CD4-positive, alpha-beta T cell treated with Interleukin-15 for 1 hour (primary cell): ENCODE results near the gene ELL2.
"Not testable (repeated sequence)": the region's sequence is repeated elsewhere in the genome, so short reads cannot be mapped to it uniquely, and the experiment has no call there.

ENCODE experiments used
- DNase-seq: peaks from one replicate; pipeline ENCODE4 v3.0.0-alpha.2; 2020

ELL2 gene

DNA sequence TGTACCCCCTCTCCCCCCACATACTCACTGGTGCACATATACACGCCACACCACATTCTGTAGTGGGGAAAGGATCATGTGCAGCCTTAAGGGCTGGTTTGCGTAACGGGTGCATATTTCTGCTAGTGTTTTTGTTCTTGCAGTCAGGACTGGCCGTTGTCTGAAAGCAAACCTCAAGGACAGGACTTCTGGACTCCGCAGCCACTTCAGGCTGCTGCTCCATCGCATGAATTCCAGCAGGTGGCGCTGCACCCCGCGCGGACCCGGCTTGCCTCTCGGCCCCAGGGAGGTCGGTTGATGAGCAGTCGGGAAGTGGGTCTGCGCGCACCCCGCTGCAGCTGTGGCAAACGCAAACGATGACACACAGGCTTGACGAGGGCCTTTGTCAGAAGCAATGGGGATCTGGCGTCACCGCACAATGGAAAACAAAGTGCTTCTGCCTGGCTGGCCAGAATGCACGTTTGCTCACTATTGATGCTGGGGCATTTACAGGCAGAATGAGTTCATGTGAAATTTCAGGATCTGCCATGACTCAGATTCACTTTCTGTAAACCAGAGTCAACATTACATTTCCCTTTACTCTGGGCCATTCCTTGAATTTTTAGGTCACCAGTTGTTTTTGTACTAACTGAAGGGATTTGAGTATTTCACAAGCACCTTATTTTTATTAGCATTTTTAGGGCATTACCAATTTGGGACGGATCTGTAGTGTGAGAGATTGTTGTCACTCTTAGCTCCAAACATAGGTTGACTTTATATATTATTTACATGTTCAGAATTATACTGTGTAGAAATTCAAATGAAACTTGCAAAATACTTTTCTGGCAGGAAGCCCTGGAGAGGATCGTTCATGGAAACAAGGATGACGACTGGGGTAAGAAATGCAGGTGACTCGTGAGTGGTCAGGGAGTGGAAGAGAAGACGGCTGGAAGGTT, 102.7 kb downstream of the ELL2 start:
- DNase-seq, result peak; percentile 87

DNA sequence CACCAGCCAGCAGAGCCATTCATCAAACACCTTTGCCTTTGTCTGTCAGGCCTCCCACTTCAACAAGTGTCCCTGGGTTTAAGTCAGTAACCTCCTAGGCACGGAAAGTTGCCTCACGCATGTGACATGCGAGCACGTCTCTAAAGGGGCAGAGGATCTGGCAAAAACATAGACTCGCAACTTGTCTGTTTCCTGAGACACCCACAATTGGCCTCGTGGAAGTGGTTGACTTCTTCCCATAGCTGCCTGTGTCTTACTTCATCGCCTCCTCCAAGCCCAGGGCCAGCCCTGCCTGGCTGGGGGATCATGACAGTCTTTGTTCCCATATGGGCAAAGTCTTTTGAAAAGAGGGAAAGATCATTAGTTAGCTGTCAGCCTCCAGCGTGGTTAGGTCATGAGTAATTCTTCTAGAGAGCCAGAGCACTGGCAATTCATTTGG, 103.6 kb downstream of the ELL2 start:
- no peak for DNase-seq

DNA sequence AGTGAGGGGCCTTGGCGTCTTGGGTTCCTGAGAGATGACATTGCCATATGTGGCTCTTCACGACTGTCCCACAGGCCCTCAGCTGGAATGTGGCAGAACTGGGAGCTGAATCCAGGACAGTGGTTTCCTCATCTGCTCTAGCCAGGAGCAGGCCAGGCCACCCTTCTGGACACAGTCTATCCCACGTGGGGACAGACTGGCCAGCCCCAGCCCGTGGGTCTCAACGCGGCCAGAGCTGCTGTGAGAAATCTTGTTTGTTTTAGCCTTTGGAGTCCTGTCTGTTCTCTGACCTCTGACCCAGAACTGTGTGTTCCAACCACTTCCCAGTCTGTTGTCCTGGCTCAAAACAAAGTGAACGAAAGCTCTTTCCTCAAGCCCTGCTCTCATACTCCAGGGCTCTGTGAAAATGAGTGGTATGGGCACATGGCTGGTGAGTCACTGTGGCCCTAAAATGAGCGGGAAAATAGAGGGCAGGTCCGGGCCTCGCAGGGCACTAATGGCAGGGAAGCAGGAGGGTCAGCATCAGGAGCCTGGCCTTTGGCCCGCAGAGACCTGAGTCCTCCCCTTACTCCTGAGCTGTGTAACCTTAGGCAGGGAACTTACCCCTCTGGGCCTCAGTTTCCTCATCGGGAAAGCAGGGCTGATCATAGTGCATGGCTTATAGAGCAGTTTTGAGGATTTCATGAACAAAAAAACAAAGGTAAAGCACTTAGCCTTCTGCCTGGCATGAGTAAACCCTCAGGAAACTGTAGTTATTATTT, 104.3 kb downstream of the ELL2 start:
- no peak for DNase-seq

DNA sequence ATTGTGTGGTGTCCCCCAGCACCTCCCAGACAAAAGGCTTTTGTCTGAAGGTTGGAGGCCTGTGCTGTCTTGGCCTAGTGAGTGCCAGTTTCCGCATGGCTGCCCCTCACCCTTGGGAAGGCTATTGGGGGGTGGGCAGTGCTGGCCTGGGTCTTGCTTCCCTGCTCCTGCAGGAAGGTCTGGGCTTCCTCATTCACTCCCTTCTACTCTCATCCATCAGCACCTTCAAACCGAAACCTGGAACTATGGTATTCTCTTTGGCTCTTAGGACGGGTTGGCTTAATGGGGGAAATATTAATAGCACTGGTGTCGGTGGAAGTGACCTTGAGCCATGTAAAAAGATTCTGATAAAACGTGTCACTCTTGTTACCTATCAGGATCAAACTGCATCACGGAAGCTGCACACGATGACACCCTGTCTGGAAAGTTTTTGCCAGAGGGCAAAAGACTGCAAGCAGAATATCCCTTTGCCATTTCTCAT, 105.1 kb downstream of the ELL2 start:
- no peak for DNase-seq

DNA sequence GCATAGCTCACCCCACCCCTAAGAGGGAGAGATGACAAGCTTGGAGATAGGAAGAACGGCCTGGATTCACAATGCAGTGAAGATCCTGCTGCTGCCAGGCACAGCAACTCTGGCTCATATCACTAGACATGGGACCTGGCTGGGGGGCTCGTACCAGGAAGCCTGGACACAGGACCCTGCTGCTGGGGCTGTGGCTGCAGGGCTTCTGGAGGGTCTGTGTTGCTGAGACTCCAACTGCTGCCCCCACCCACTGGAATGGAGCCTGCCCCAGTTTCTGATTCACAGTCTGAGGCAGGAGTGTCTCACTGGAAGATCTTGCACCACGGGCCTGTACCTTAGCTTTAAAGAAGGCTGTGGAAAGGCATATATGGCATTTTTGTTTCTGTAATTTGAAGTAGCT, 108.2 kb downstream of the ELL2 start:
- no peak for DNase-seq

DNA sequence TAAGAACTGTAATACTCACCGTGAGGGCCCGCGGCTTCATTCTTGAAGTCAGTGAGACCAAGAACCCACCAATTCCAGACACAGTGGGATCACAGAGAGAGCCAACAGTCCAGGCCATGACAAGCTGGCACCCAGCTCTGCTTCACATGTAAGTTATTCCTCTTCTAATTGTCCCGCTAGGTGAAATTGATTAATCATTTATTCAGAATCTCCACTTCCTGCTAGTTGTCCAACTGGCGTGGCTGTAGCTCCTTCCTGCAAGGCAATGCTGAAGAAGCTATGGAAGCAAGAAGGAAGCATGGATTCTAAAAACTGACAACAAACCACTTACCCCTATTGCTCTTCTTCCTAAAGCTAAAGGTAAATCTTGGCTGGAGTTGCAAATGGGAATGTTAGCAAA, 109.1 kb downstream of the ELL2 start:
- DNase-seq, result no peak

DNA sequence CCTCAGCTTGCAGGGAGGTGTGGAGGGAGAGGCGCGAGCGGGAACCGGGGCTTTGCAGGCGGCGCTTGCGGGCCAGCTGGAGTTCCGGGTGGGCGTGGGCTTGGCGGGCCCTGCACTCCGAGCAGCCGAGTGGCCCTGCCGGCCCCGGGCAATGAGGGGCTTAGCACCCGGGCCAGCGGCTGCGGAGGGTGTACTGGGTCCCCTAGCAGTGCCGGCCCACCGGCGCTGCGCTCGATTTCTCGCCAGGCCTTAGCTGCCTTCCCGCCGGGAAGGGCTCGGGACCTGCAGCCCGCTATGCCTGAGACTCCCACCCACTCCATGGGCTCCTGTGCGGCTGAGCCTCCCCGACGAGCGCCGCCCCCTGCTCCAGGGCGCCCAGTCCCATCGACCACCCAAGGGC, 110.5 kb downstream of the ELL2 start:
- not testable (repeated sequence) for DNase-seq

DNA sequence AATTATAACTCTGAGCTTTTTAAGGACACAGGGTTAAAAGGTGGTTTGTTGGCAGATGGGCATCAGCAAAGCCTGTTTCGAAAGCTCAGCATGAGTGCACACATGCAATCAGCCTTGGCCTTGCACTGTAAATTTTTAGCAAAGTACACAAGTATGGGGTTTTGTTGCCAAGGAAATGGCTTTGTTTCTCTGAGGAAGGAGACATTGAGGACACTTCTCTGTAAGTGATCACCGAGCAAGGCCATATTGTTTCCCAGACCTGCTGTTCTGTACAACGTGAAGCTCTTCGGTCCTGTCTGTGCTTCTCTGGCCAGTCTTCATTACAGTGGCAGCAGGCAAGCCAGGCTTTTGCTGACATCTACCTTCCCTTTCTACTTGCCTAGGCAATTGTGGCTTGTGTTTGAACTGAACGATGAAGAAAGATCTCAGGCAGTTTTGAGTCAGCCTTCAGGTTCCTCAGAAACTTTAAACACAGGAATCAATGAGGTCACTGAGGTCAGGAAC, 111.2 kb downstream of the ELL2 start:
- DNase-seq, result no peak

DNA sequence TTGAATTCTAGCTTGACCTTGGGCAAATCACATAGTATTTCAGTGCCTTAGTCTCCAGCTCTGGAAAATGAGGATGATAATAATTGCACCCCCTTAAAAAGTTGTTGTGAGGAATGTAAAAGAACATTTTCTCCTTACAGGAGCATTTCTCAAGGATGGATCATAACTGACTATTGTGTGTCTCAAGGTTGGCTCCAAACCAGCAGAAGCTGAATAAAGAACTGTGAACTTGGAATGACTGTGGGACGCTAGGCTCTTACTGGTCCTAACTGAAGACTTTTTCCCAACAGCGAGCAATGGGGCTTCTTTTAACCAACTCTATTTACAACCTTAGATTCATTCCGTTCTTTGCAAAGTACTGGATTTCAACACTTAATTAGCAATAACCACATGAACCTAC, 113.0 kb downstream of the ELL2 start:
- no peak for DNase-seq

DNA sequence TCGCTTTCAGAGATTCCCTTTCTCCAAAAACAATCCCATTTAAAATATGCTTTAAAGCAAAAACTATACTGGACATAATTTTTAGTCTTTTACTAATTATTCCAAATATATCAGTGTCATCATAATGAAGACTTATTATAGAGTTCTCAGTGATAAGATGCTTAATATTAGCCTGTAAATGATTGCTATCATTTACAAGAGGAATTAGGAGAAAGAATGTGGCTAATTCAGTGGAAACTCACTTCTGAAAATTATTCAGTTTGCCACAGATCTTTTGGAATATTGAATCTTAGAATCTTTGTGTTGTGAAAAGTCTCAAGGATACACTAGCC, 114.4 kb downstream of the ELL2 start:
- DNase-seq, result no peak

DNA sequence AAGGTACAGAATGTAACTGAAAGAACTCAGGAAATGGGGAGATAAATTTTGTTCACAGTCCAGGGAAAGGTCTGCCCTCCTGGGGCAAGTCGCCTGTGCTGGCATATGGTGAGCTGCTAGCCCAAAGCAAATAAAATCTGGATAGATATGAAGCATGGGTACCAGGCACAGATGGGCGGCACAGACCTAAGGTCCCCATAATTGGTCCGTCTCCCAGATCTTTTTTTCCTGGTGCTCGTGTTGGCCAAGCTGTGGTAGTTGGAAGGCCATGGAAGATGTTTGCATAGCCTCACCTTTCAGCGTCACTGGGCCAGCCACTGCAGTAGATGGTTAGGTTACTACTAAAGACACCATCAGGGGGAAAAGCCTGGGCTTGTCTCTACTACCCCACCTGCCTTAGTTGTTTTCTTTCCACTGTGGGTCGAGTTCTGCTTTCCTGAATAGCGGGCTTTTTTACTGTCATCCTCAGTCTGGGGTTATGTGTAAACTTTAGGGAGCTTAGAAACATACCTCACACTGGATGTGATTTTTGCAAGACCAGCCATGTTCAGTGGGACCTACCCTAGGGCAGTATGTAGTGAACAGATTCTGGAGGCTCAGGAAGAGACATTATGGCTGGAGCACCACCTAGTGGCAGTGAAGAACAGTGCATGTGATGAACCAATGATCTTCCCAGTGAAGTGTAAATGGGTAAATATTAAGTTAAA, 114.9 kb downstream of the ELL2 start:
- peak; percentile 69 for DNase-seq

DNA sequence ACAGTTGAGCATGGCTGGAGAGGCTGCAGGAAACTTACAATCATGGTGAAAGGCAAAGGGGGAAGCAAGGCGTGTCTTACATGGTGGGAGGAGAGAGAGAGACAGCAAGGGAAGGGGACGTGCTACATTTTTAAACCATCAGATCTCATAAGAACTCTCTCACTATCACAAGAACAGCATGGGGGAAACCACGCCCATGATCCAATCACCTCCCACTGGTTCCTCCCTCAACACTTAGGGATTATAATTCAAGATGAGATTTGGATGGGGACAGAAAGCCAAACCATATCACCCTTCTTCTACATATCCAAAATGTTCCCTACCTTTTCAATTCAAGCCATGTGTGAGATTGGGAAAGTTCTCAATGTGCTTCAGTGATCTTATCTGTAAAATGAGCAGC, 116.3 kb downstream of the ELL2 start:
- DNase-seq, result no peak

DNA sequence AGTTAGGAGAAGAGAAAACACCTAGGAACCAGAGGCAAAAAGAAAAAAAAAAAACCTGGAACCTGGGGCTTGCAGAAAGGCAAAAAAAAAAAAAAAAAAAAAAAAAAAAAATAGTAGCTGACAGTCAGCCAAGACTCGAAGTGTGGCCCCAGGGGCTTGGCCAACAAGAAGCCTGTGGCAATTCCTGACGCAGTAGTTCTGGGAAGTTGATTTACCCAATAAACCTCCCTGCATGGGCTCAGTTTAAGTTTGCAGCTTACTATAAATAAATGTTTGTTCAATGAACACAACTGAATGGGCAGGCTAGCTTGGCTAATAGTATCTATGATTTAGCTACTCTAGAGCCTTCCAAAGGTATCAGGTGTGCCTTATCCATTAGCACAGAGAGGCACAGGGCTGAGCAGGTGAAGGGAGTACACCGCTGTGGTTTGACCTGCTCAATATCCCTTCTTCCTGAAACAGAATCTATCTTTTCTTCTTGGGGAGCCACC, 117.9 kb downstream of the ELL2 start:
- no peak for DNase-seq

DNA sequence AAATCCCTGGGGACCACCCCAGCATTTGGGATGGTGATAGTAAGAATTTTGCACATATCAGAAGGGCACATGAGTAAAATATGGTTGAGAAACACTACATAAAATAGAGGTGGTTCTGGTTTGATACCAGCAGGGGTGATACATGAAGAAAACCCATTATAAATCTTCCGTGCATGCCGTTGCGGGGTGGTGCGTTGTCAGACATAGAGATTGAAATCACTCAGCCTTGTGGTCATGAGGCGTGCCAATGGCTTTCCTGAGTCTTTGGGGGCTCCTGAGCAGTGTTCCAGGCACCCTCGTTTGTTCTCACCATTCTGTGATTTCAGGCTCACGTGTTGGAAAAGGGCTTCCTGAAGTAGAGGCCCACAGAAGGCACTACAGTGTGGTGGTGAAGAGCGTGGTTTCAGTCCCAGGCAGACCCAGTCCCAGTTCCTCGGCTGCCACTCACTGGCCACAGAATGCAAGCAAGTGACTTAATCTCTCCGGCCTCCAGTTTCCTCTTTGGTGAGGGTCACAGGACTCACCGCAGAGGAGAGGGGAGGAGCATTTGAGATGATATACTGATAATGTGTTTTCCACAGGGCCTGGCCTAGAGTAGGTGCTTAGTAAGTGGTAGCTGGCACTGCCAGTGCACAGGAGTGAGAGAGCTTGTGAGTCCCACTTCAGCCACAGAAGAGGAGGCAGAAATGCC, 118.7 kb downstream of the ELL2 start:
- DNase-seq, result peak; percentile 79

DNA sequence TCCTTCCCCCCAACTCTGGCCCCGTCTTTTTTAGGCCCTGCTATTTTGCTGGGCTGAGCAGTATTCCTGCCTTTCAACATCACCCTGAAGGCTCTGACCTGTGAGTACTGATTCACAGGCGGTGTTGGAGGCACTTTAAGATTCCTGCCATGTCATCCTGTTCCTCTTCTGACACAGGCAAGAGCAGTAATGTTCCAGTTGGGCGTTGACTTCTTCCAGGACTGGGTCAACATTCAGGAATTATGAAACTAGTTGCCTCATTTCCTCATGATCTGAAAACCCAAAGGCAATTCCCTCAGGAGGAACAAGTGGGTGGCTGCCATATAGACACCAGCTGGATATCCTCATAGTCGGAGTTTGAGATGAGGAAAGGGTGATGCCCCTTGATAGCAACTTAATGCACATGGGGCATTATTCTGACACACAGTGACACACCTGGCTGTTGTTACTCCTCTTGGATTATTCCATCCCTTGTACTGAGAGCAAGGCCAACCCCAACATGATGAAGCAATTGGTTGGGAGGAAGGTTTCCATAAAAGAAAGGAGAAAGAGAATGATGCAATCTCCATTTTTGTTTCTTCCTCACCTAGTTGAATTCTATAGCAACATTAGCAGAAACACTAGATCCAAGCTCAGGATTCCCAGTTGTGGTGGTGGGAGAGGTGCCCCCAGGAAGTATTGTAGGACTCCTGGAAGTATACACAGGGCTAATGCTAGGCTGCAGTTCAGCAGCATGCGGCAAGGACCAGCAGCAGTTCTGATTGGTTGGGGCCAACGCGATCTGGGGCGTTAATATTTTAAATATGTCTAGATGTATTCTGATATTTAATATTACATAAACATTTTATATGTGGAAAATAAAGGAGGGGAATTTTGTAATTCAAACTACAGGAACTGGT, 119.5 kb downstream of the ELL2 start:
- no peak for DNase-seq

DNA sequence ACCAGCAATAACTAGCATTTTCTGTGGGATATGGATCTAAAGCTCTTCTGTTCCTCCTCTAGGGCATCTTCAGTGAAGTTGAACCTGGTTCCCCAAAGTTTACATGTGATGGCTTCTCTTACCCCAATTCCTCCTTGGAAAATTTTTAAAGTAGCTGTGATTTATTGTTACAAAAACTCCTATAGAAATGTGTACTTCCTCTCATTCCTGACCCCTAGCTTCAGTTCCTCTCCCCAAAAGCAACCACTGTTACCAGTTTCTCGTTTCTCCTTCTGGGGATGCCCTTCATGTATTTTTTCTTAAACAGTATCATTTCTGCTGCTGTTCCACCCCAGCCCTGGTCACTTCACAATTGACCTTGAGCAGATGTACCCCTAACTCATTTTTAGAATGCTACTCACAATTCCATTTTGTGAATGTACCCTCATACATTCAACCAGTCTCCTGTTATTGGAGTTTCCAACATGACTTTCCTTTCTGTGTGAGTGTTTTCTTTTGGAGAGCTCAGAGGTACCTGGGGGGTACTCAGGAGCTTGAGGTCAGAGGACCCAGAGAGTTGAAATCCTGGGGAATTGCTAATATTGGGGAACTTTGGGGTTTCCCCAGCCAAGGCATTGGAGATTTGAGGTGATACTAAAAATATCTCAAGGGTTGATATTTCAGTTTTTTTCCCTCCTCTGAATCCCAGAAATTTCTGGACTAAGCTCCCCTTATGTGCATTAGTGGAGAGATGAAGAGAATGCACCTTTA, 120.5 kb downstream of the ELL2 start:
- no peak for DNase-seq

DNA sequence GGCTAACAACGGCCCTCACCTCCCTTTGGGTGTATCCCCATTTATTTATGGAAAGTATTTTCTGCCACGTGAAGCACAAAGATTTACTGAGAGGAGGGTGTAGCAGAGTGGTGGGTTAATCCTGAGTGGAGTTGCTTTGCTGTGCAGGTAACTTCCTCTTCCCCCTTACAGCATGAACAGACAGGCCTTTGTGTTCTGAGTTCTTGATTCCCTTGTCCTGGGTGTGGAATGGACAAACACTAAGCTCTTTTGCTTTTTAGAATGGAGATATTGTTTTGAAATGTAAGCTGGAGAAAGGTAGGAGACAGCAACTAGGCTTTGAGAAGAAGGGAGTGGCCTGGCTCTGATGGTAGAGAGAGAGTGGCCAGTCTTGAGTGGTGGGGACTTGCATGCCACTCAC, 122.0 kb downstream of the ELL2 start:
- DNase-seq, result no peak

DNA sequence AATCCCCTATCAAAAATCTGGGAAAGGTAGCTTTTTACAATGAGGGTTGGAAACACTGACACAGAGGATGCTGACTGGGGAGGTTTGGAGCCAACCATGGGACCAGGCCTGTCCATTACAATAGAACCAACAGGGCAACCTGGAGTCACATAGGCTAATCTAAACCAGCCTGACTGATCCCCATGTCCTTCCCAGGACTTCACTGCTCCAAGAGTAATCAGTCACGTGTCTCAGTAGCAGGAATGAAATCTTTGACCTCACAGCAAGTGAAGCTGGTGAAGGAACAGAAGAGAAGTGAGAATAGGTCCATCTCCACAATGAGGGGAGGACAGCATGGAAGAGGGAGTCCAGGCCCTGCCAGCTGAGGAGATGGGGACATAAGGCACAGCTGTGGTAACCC, 123.1 kb downstream of the ELL2 start:
- DNase-seq, result no peak

DNA sequence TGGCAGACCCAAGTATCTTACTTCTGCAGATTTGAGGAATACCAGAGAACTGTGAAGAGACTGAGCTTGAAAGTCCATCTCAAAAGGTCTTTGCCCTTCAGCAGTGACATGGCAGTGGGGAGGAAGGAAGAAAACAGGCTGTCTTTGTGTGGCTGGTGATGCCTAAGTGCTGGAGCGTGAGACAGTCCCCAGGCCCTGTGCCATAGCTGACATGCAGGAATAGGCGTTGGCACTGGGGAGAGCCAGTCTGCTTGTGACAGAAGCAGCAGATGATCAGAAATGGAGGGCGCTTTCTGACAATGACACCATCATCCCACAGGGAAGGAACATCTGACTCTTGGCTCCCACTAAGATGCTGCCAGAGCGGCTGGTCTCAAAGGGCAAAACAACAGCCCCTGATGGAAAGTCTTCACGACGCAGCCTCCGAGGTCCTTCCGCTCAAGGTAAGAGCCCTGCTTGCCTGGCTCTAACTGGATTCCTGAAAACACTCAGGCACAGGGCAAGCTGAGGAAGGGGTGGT, 123.6 kb downstream of the ELL2 start:
- no peak for DNase-seq

DNA sequence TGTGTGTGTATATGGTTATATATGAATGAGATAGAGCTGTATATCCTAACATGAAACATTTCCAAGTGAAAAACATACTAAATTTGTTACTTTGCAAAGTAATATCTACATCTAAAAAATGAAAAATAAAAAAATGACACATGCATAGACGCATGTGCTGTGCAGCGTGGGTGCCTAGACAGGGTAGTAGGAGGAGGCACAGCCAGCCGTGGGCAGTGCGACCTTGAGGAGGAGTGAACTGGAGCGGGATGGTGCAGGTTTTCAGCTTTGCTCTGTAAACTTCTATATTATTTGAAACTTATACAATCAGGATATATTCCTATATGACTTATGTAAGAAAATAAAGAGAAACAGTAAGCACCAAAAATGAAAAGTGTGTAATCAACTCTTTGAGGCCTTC, 124.2 kb downstream of the ELL2 start:
- DNase-seq, result no peak
